B cell (primary cell): ENCODE measurements around the gene B4GALNT4.

ENCODE experiments used
- EZH2 ChIP-seq: IDR thresholded peaks from 2 replicates; pipeline ENCODE4 v1.6.1; 2012; ENCODE audit warnings: borderline replicate concordance, low read depth, mild to moderate bottlenecking, moderate library complexity, low read length; ENCODE audit not compliant: insufficient read depth, poor library complexity, severe bottlenecking
- TF ChIP-seq, protein P1 (sequence below): fragments of 200-600 bp; IDR thresholded peaks from one replicate; pipeline ENCODE4 v1.8.0; 2022; ENCODE audit warnings: antibody characterized with exemption, mild to moderate bottlenecking

GRCh38 chr11:335779-336658 lies 33.3 kb upstream of the B4GALNT4 start:
- TF ChIP-seq, protein P1, sequence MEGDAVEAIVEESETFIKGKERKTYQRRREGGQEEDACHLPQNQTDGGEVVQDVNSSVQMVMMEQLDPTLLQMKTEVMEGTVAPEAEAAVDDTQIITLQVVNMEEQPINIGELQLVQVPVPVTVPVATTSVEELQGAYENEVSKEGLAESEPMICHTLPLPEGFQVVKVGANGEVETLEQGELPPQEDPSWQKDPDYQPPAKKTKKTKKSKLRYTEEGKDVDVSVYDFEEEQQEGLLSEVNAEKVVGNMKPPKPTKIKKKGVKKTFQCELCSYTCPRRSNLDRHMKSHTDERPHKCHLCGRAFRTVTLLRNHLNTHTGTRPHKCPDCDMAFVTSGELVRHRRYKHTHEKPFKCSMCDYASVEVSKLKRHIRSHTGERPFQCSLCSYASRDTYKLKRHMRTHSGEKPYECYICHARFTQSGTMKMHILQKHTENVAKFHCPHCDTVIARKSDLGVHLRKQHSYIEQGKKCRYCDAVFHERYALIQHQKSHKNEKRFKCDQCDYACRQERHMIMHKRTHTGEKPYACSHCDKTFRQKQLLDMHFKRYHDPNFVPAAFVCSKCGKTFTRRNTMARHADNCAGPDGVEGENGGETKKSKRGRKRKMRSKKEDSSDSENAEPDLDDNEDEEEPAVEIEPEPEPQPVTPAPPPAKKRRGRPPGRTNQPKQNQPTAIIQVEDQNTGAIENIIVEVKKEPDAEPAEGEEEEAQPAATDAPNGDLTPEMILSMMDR = no peak
- TF ChIP-seq EZH2 = no peak
